ENCODE data around the gene GDPD4. TPM values are rescaled to one million over a fixed set of nuclear protein-coding genes. Genes with fewer than 3 reads are reported as not detected.

GDPD4 gene
- total RNA-seq, result 0.08 TPM in 1 of 2 replicates, not detected in the other

DNA sequence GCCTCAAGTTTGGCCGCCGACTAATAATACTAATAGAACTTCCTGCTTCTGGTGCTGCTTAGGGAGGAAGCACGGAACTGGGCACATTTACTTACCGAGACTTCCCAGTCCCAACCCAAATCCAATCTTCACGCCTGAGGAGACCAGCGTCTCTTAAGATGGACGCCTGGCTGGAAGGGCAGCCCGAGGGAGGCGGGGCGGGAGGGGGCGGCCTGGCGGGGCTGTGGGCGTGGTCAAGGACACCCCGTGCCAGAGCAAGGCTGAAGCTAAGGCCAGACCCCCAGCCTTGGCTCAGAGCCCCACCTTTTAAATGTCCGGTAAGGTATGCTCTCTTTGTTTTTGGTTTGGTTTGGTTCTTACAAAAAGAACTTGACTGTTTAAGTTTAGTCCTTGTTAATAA is at the start of gene GDPD4:
Gene GDPD4, minus strand, starts transcription at position 177 of the 400 bp plus-strand sequence. CDS start 16,549 bp downstream, outside the sequence.
- no peak for DNase-seq (ENCODE audit: low read depth)
- Histone ChIP-seq H3K36me3 (ENCODE audit: control insufficient read depth, insufficient read depth, low read length) (no peaks in the 10 kb centered on the region), H3K4me3 (ENCODE audit: low read depth, low read length) (no peak within 1 kb of the TSS), H3K27me3 (ENCODE audit: control insufficient read depth, insufficient read depth, low read length) (no peaks in the 10 kb centered on the region)
- no peak for TF ChIP-seq CTCF (IDR thresholded peaks at IDR 0.05; ENCODE audit: insufficient read depth, low read length, poor library complexity, severe bottlenecking)

- Histone ChIP-seq H3K36me3 (ENCODE audit: control insufficient read depth, insufficient read depth, low read length) (no peaks in the 10 kb centered on the region), H3K4me3 (ENCODE audit: low read depth, low read length) (no peak overlapping the region), H3K27me3 (ENCODE audit: control insufficient read depth, insufficient read depth, low read length) (no peaks in the 10 kb centered on the region)
- TF ChIP-seq CTCF (IDR thresholded peaks at IDR 0.05; ENCODE audit: insufficient read depth, low read length, poor library complexity, severe bottlenecking), result no peak
- DNase-seq (ENCODE audit: low read depth), result no peak
These were observed 46.5 kb upstream of the GDPD4 start for GRCh38 chr11:77347948-77348347.

DNA sequence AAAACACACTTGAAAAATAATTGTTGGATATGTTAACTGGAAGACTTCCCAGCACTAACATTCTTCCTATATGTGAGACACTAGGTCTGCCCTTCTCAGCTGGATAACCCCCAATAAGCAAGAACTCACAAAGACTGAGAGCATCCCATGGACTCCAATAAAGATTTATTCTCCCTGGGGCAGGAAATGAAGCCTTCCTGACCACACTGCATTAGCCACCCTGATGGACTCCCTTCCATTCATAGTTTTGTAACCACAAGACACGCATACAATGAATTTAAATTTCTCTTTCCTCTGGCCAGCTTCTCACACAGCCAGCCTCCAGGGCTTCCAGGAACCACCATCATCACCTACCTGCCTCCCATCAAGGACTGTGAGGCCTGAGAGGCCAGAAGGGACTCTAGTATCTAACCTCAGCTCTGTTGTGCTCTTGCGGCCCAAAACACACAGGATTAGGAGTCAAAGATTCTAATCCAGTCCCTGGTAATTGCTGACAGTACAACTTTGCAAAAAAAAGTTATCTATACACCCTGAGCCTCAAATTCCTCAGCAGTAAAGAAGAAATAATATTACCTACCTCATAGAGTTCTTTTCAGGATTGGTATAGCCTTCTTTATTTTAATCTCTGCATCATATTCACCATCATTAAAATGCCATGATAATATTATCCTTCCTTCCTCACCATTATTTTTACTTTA is 45.6 kb upstream of the GDPD4 start:
- no peak for TF ChIP-seq CTCF (IDR thresholded peaks at IDR 0.05; ENCODE audit: insufficient read depth, low read length, poor library complexity, severe bottlenecking)
- no peak for DNase-seq (ENCODE audit: low read depth)
- Histone ChIP-seq H3K36me3 (ENCODE audit: control insufficient read depth, insufficient read depth, low read length) (no peaks in the 10 kb centered on the region), H3K27me3 (ENCODE audit: control insufficient read depth, insufficient read depth, low read length) (no peaks in the 10 kb centered on the region), H3K4me3 (ENCODE audit: low read depth, low read length) (no peak overlapping the region)

DNA sequence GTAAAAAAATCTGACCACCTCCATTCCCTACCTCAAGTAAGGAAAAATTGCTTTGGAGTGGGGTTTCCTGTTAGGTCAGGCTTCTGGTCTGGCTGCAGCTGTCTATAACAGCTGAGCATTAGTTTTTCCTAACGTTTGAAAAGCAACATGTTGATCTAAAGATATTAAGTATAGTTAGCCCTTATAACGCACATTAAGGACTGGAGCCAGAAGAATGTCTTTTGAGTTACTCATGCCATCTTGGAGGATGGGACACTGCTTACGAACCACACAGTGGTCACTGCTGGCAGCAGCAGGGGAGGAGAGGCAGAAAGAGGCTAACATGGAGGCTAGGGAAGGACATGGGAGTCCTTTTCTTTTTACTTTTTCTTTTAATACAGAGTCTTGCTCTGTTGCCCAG is 44.1 kb upstream of the GDPD4 start:
- DNase-seq (ENCODE audit: low read depth), result no peak
- H3K36me3 ChIP-seq (ENCODE audit: control insufficient read depth, insufficient read depth, low read length), result no peaks in the 10 kb centered on the region
- no peaks in the 10 kb centered on the region for H3K27me3 ChIP-seq (ENCODE audit: control insufficient read depth, insufficient read depth, low read length)
- TF ChIP-seq CTCF (IDR thresholded peaks at IDR 0.05; ENCODE audit: insufficient read depth, low read length, poor library complexity, severe bottlenecking), result no peak
- no peak overlapping the region for H3K4me3 ChIP-seq (ENCODE audit: low read depth, low read length)

GRCh38 chr11:77340501-77340900 is 39.0 kb upstream of the GDPD4 start:
- Histone ChIP-seq H3K27me3 (ENCODE audit: control insufficient read depth, insufficient read depth, low read length) (no peaks in the 10 kb centered on the region), H3K36me3 (ENCODE audit: control insufficient read depth, insufficient read depth, low read length) (no peaks in the 10 kb centered on the region), H3K4me3 (ENCODE audit: low read depth, low read length) (no peak overlapping the region)
- DNase-seq (ENCODE audit: low read depth), result no peak
- no peak for TF ChIP-seq CTCF (IDR thresholded peaks at IDR 0.05; ENCODE audit: insufficient read depth, low read length, poor library complexity, severe bottlenecking)

DNA sequence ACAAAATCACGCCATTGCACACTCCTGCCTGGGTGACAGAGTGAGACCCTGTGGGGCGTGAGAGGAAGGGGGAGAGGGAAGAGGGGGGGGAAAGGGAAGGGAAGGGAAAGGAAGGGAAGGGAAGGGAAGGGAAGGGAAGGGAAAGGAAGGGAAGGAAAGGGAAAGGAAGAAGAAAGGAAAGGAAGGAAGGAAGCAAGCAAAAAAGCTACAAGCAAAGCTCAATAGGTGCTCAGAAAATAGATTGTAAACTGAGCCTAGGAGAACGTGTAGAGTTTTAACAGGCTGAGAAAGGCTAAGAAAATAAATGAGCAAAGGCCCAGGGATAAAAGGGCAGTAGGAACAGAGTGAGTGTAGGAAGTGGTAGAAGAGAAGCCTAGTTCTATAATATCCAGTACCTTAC is 30.8 kb upstream of the GDPD4 start:
- no peaks in the 10 kb centered on the region for H3K36me3 ChIP-seq (ENCODE audit: control insufficient read depth, insufficient read depth, low read length)
- DNase-seq (ENCODE audit: low read depth), result no peak
- H3K27me3 ChIP-seq (ENCODE audit: control insufficient read depth, insufficient read depth, low read length), result no peaks in the 10 kb centered on the region
- H3K4me3 ChIP-seq (ENCODE audit: low read depth, low read length), result no peak overlapping the region
- TF ChIP-seq CTCF (IDR thresholded peaks at IDR 0.05; ENCODE audit: insufficient read depth, low read length, poor library complexity, severe bottlenecking), result no peak
